ENCODE data around the gene TMEM243.
A peak's percentile ranks its signal among the peaks of the same experiment; 100 is the strongest.

TMEM243 gene

DNA sequence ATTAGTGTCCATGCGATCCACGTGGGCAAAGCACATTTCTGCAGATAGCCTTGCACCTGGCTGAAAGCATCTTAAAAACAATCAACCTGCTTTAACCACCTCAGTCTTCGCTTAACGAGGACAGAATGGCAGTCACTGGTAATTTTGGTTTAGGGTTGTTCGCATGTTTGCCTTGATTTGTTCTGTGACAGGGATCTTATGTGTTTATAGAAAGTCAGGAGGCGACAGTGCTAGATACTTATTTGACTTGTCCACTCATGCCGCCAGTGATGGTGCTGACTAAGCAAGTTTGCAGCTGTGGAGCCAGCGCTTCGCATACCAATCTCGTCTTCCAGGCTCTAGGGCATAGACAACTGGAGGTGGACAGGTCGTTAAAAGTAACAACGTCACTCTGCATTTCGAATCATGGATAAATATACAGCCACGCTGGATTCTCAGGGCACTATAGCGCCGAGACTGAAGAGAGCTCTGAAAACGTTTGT lies 1.2 kb upstream of the TMEM243 start:
- no peaks in the 10 kb centered on the region for H3K27me3 ChIP-seq (replicated peaks)
- peak overlapping the region; percentile 92 for H3K4me3 ChIP-seq (ENCODE audit: low read depth, low read length)
- no peak for DNase-seq
- no peaks in the 10 kb centered on the region for H3K36me3 ChIP-seq (replicated peaks)
- in situ Hi-C loops (cut with HindIII; ENCODE audit: low pct_ligation_motif_present, low sequenced_read_pairs): no loop called here
- TF ChIP-seq, protein P1, sequence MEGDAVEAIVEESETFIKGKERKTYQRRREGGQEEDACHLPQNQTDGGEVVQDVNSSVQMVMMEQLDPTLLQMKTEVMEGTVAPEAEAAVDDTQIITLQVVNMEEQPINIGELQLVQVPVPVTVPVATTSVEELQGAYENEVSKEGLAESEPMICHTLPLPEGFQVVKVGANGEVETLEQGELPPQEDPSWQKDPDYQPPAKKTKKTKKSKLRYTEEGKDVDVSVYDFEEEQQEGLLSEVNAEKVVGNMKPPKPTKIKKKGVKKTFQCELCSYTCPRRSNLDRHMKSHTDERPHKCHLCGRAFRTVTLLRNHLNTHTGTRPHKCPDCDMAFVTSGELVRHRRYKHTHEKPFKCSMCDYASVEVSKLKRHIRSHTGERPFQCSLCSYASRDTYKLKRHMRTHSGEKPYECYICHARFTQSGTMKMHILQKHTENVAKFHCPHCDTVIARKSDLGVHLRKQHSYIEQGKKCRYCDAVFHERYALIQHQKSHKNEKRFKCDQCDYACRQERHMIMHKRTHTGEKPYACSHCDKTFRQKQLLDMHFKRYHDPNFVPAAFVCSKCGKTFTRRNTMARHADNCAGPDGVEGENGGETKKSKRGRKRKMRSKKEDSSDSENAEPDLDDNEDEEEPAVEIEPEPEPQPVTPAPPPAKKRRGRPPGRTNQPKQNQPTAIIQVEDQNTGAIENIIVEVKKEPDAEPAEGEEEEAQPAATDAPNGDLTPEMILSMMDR (IDR thresholded peaks at IDR 0.05; ENCODE audit: low read depth, low read length, missing control alignments): no peak
- no peak overlapping the region for H3K27ac ChIP-seq

DNA sequence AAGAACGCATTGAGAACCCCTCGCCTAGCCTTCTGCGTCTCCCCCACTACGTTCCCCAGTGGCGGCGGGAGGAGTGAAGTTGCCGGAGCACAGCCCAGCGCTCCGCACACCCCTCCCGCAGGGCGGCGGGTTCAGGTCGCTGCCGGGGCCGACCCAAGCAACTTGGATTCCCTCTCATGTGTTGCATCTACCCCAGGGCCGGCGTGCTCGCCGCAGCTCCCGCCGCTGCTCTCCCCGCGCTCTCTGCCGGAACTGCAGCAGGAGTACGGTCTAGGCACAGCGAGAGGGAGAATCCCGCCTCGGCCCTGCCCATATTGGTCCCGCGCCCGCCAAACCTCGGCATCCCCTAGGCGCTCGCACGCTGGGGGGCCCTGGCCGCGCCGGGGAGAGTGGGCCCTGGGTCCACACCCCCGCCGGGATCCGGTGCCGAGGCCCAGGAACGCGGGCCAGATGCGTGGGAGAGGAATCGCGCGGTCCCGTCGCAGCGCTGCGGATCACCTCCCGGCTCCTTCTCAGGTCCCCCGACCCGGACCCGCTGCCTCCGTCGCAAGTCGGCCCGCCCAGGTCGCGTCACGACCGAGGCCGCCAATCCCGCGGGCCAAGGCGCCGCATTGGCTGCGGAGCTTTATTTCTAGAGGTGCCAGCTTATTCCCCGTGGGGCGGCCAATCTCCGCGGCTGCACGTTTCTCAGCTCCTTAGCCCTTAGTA lies 648 bp upstream of the TMEM243 start:
- TF ChIP-seq, protein P1 (IDR thresholded peaks at IDR 0.05; ENCODE audit: low read depth, low read length, missing control alignments): no peak
- H3K4me3 ChIP-seq (ENCODE audit: low read depth, low read length): peak overlapping the region; percentile 92
- peak overlapping the region; percentile 49 for H3K27ac ChIP-seq
- in situ Hi-C loops (cut with HindIII; ENCODE audit: low pct_ligation_motif_present, low sequenced_read_pairs): no loop called here
- DNase-seq: peak; percentile 60
- H3K36me3 ChIP-seq (replicated peaks): no peaks in the 10 kb centered on the region
- H3K27me3 ChIP-seq (replicated peaks): no peaks in the 10 kb centered on the region

DNA sequence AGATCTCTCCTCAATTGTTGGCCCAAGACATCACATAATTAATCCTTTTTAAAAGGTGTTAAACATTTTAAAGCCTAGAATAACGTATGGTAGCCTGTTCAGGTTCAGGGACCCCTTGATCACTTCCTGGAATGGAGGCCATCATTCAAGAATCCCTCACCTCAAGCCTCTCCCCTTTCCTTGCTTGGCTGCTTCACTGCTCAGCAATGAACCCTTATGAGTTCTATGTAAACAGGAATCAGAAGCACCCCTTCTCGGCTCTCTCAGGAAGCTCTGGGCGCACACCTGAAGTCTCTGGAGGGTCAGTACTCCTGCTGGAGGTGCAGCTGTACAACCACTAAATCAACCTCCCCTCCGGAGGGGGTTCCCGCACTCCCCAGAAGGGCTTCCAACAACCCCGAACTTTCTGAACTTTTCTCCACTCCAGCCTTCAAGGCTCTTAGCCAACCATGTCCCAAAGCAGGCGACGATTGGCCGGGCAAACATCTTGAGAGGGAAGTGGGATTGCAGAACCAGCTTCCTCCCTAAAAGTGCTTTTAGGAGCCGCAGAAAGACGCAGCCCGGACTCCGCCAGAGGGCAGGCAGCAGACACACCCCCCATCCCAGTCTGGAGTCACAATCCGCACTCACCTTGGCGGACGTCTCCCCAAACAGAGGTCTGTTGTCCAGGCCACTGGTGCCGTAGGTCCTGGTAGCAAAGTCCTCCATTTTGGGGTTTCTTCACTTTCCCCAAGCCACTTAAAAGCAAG lies 562 bp downstream of the TMEM243 start:
- H3K36me3 ChIP-seq (replicated peaks): no peaks in the 10 kb centered on the region
- TF ChIP-seq, protein P1 (IDR thresholded peaks at IDR 0.05; ENCODE audit: low read depth, low read length, missing control alignments): peak; percentile 24
- in situ Hi-C loops (cut with HindIII; ENCODE audit: low pct_ligation_motif_present, low sequenced_read_pairs): no loop called here
- H3K4me3 ChIP-seq (ENCODE audit: low read depth, low read length): peak overlapping the region; percentile 92
- H3K27me3 ChIP-seq (replicated peaks): no peaks in the 10 kb centered on the region
- peak overlapping the region; percentile 49 for H3K27ac ChIP-seq
- DNase-seq: no peak

DNA sequence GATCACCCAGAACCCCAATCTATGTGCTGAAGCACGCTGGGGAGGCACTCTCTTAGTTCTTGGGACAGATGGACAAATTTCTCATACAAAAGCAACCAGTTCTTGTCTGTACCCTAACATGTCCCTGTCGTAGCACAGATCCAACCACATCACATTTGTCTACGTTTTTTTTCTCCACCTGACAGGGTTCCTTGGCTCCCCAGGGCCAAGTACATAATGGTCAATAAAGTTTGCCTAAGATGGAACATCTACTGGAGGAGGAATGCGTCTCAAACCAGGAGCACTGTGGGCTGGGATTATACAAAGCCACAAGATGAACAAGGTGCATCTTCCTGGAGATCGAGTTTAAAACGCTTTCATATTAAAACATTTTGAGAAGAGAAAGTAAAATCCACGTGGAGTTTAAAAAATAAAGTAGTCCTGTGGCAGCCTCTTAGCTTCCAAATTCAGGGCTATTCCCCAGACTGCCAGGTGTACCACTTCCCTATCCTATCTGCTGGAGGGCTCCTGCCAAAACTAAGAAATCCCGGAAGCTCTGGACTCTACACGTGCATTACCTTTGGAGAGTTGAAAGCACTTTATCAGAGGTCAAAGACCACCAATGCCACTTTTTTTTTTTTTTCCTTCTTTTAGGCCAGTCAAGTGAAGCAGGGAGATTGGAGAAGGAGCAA lies 1.4 kb downstream of the TMEM243 start:
- DNase-seq: no peak
- no peak overlapping the region for H3K27ac ChIP-seq

DNA sequence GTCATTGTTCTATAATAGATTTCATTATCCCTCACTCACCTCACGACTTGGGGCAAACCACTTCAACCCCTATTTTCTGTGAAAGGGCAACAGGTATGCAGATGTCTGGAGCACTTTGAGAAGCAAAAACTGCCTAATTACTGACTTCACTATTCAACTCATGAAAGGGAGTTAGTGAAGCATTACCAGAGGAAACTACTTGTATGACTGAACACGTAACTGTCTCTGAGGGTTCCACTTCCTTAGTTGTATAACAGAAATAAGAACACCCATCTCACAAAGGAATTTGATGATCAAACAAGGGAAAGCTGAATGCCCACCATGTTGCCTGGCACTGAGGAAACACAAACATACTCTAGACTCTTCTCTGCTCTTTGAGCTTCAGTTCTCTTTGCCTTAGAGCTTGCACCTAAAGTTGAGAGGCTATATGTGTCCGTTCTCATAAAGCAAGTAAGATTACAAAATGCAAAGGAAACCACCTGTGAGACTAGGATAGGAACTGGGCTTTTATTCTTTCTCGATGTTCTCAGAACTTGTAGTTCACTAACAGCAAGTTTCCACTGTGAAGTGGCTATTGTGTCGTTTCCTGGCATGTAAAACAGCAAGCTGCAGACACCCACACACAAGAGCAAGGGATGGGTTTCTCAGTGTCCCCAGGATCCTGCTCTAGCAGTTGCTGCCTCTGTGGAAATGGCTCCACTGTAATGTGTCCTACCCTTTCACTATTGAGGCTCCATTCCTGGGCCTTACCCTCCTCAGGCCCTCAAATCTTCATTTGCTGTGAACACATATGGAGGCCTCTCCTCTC lies 2.6 kb downstream of the TMEM243 start:
- no peak for DNase-seq
- in situ Hi-C loops (cut with HindIII; ENCODE audit: low pct_ligation_motif_present, low sequenced_read_pairs): no loop called here
- no peak overlapping the region for H3K27ac ChIP-seq
- H3K4me3 ChIP-seq (ENCODE audit: low read depth, low read length): no peak overlapping the region
- no peaks in the 10 kb centered on the region for H3K36me3 ChIP-seq (replicated peaks)
- TF ChIP-seq, protein P1 (IDR thresholded peaks at IDR 0.05; ENCODE audit: low read depth, low read length, missing control alignments): no peak
- no peaks in the 10 kb centered on the region for H3K27me3 ChIP-seq (replicated peaks)

More for the DNA sequence above, 1.4 kb downstream of the TMEM243 start:
- in situ Hi-C loops (cut with HindIII; ENCODE audit: low pct_ligation_motif_present, low sequenced_read_pairs): no loop called here
- TF ChIP-seq, protein P1 (IDR thresholded peaks at IDR 0.05; ENCODE audit: low read depth, low read length, missing control alignments): no peak
- Histone ChIP-seq H3K4me3 (ENCODE audit: low read depth, low read length) (no peak overlapping the region), H3K27me3 (replicated peaks) (no peaks in the 10 kb centered on the region), H3K36me3 (replicated peaks) (no peaks in the 10 kb centered on the region)

Data from brain microvascular endothelial cell (primary cell).